ENCODE measurements around the gene PTDSS2.

The PTDSS2 gene

DNA sequence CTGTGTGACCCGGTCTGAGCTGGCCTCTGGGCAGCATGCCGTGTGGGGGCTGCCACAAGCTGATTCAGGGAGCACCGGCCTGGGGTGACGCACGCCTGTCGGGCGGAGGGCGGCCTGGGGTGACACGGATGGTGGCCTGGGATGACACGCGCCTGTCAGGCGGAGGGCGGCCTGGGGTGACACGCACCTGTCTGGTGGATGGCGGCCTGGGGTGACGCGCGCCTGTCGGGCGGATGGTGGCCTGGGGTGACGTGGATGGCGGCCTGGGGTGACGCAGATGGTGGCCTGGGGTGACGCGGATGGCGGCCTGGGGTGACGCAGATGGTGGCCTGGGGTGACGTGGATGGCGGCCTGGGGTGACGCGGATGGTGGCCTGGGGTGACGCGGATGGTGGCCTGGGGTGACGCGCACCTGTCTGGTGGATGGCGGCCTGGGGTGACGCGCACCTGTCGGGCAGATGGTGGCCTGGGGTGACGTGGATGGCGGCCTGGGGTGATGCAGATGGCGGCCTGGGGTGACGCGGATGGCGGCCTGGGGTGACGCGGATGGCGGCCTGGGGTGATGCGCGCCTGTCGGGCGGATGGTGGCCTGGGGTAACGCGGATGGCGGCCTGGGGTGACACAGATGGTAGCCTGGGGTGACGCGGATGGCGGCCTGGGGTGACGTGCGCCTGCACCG lies 21.5 kb downstream of the PTDSS2 start:
- DNase-seq = no peak

DNA sequence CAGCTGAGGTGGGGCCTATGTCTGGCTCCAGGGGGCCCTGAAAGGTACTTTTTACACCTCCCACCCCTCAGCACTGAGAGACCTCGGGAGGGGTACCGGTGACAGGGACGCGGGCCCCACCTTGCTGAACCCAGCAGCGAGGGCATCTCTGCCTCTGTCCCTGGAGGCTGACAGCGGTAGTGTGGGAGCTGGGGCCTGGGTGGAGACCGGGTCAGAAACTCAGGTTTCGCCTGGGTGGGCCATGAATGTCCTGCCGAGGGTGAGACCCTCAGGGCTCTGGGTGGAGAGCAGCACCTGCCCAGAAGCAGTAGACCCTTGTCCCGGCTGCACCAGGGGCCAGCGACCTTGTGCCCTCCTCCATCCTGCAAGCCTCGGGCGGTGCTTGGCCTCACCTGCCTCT lies 22.2 kb downstream of the PTDSS2 start:
- DNase-seq = no peak

DNA sequence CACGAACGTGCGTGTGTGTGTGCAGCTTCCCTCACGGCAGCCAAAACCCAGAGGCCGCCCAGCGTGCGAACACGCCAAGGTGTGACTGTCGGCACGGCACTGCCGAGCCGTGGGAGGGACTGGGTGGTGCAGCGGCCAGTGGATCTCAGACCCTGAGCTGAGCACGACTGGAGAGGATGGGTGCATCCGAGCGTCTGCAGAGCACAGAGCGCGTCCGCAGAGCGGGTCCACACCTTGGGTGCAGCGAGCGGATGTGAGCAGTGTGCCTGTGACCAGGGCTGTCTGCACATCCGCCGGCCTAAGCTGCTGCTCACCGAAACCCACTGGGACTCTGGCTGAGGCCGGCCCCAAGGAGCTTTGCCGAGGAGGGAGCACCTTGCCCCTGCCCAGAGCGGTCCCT lies 22.7 kb downstream of the PTDSS2 start:
- no peak for DNase-seq

DNA sequence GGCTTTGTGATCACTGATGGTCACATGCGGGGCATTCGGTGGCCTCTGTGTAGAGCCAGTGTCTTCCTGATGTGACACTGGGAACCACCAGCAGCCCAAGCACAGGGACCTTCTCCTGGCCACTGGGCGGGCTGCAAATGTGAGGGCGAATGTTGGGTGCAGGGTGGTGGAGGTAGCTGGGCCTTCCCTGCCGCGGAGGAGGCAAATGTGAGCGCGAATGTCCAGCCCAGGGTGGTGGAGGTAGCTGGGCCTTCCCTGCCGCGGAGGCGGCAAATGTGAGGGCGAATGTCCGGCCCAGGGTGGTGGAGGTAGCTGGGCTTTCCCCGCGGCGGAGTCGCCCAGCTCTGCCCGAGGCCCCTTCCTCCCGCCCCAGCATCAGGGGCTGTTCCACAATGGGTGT lies 23.3 kb downstream of the PTDSS2 start:
- no peak for DNase-seq

DNA sequence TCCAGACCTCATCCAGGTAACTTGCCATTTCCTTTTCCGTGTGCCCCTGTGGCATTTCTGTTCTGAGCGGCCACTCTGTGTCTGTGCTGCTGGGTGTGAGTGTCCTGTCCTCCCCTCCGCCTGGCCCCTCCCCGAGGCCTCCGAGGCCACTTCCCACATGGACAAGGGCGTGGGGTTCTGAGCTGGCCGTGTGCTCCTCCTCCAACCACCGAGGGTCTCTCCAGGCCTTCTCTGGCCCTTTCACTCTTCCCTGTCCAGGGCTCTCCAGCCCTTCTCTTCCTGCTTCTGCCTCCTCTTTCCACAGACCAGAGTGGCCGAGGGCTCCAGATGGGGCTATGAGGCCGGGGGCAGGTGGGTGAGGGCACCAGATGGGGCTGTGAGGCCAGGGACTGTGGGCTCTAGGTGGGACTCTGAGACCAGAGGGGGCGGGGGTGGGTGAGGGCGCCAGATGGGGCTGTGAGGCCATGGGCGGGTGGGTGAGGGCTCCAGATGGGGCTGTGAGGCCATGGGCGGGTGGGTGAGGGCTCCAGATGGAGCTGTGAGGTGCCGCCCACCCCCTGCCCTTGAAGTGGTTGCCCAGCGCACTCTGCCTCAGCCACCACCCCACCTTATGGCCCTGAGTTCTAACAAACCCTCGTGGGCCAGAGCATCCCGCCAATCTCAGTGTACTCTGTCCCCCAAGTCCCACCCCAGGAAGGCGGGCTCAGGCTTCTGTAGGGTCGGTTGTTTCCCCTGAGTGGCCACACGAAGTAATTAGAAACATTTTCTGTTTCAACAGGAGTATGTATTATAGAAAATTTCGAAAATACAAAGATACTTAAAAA lies 24.1 kb downstream of the PTDSS2 start:
- no peak for DNase-seq

DNA sequence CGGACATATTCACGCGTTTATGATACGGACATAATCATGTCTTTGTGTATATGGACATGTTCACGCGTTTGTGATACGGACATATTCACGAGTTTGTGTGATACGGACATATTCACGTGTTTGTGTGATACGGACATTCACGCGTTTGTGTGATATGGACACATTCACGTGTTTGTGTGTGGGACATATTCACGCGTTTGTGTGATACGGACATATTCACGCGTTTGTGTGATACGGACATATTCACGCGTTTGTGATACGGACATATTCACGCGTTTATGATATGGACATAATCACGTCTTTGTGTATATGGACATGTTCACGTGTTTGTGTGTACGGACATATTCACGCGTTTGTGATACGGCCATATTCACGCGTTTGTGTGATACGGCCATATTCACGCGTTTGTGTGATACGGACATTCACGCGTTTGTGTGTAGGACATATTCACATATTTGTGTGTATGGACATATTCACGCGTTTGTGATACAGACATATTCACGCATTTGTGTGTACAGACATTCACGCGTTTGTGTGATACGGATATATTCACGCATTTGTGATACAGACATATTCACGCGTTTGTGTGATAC lies 24.9 kb downstream of the PTDSS2 start:
- no peak for DNase-seq

DNA sequence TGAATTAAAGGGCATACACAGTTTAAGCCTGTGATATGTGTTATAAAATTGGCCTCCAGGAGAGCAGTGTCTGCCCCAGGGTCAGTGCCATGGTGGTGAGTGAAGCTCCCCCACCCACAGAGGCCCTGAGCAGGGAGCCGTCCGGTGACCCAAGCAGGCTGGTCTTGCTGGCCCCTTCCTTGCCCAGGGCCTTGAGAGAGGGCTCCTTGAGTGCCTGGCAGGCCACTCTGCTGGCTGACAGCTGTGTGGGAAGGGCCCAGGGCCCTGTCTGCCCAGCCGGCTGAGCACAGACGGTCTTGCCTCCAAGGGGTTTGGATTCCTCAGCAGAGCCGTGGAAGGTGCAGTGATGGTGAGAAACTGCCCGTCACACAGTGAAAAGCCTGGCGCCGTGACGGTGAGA lies 25.9 kb downstream of the PTDSS2 start:
- DNase-seq = no peak

DNA sequence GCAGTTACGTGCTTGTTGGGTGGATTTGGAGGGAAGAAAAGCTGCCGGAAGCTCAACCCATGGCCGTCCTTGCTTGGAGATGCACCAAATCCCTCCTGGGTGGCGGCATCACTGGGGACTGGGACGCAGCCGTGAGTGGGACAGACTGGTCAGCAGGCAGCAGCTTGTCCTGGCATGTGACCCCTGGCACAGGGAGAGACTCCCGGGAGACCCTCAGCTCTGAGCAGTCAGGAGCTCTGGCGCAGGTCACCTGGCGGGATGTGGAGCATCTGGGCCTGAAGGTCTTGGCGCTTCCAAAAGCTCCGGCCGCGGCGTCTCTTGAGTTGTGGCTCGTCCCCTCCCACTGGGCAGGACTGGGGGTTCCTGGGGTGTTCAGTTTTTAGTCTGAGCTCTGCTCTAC lies 26.3 kb downstream of the PTDSS2 start:
- no peak for DNase-seq

DNA sequence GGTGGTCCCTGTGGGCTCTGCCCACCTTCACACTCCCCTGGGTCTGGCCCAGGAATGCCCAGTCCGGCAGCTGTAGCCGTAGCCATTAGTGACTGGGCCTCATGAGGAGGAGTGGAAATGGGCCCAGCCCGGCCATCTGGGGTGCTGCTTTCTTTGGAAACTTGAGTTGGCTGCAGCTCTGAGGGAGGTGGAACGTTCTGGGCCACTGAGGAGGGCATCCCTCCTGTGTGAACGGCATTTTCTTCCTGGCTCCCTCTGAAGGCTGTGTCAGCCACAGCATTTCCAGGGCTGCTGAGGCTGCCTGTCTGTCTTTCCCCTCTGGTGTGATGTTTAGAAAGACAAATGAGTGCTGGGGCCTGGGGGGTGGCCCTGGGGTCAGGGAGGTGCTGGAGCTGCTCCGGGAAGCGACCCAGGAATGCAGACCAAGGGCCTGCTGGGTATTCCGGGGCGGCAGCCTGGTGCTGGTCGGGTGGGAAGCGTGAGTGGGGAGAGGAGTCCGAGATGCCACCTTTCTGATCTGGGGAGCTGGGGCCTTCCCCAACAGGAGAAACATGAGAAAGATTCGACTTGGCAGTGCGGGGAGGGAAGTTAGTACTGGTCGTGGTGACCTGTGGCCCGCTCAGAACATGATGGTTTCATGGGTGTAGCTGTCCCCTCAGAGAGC lies 27.1 kb downstream of the PTDSS2 start:
- DNase-seq = no peak

DNA sequence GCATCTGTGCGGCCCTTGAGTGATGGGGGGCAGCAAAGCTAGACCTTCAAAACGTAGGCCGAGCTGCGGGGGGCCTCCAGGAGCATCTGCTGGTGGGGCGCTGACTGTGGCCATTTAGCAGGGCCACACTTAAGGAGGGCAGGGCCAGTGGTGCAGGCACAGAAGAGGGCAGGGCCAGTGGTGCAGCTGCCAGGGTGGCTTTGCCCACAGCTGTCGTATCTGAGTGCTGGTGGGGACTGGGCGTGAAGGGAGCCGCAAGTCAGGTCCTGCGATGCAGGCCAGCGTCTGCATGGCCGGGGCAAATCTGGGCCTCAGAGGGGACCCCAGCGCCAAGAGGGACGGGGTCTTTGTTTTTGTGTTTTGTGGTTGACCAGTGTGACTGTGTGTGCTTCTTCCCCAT lies 29.2 kb downstream of the PTDSS2 start:
- no peak for DNase-seq

DNA sequence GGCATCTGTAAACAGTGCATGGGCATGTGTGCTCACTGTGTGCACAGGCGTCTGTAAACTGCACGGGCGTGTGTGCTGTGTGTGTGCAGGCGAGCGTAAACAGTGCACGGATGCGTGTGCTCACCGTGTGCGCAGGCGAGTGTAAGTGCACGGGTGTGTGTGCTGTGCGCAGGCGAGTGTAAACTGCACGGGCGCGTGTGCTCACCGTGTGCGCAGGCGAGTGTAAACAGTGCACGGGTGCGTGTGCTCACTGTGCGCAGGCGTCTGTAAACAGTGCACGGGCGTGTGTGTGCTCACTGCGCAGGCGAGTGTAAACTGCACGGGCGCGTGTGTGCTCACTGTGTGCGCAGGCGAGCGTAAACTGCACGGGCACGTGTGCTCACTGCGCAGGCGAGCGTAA lies 34.5 kb downstream of the PTDSS2 start:
- no peak for DNase-seq

DNA sequence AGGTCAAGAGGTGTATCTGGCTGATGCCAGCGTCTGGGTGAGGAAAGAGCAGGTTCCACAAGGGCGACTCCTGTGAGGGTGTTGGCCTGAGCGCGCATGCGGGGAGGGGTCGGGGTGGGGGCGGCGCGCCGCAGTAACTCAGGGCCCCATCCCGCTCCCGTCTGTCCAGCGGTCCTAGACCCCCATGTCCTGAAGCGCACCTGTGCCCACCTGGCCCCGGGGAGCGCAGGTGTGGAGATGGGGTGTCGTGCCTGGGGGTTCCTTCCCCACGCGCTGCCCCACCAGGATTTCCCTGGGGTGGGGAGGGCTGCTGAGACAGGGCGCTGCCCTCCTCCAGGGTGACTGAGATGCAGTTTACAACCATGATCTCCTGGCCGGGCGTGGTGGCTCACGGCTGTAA lies 36.1 kb downstream of the PTDSS2 start:
- no peak for DNase-seq

DNA sequence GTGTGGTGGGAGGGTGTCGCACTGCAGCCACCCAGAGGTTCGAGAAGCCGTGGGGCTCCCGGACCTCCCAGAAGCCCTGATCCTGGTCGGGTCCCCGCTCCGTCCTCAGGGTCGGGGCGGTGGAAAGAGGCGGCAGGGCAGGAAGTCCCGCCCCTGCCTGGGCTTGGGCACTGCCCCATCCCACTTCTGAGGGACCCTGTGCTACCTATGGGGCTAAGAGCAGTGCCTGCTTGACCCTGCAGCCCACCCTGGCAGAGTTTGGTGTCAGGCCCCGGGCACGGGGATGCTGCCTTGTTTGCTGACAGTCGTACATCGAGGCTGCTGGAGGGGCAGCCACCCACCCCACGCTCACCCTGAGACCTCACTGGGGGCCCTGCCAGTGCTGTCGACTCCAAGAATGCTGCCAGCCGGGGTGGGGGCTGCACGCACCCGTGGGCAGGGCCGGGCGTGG lies 37.5 kb downstream of the PTDSS2 start:
- DNase-seq = no peak

DNA sequence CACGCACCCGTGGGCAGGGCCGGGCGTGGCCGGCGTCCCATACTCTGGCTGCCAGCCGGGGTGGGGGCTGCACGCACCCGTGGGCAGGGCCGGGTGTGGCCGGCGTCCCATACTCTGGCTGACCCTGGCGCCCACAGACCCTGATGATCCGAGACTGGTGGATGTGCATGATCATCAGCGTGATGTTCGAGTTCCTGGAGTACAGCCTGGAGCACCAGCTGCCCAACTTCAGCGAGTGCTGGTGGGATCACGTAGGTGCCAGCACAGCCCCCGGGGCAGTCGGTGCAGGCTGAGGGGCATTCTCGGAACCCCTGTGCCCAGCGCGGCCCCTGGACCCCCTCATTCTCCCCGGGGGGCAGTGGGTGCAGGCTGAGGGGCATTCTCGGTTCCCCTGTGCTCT lies 38.0 kb downstream of the PTDSS2 start:
- no peak for DNase-seq

DNA sequence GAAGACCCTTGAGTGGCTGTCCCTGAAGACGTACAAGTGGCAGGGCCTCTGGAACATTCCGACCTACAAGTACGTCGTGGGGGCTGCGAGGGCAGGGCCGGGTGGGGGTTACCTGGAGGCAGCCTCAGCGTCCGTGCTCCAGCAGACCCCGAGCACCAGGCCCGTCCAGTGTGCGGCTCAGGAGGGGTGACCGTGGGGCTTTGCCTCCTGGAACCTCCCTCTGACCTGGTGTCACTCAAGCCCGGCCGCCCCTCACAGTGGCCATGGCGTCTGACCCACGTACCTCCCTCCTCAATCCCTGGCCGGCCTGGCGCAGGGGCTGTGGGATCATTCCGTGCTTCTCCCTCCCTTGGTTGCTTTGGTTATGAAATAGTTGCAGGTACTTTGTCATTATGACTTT lies 38.5 kb downstream of the PTDSS2 start:
- DNase-seq = no peak

DNA sequence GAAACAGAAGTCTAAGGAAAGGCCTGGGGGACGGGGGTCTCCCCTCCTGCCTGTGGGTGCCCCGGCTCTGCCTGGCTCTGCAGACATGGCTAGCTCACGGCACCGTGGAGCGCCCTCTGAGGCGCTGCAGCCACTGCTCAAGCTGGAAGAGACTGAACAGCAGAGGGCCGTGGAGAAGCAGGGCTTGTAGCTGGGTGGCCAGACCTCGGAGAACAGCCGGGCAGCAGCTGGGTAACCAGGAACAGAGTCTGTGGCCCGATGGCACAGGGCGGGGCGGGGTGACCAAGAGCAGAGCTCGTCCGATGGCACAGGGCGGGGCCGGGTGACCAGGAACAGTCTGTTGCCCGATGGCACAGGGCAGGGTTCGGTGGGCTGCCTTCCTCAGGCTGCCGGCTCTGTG lies 38.9 kb downstream of the PTDSS2 start:
- DNase-seq = no peak

DNA sequence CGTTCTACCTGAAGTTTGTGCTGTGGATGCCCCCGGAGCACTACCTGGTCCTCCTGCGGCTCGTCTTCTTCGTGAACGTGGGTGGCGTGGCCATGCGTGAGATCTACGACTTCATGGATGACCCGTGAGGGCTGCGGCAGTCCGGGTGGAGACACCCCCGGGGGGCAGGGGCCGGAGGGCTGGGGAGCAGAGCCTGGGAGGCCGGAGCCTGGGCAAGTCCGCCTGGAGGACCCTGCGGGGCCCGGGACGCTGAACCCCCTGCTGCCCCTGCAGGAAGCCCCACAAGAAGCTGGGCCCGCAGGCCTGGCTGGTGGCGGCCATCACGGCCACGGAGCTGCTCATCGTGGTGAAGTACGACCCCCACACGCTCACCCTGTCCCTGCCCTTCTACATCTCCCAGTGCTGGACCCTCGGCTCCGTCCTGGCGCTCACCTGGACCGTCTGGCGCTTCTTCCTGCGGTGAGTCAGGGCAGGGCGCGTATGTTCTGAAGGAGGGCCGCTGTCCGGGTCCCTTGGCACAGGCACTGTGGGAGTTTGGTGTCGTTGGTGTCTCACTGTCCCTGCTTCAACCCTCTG lies 39.6 kb downstream of the PTDSS2 start:
- DNase-seq = no peak

DNA sequence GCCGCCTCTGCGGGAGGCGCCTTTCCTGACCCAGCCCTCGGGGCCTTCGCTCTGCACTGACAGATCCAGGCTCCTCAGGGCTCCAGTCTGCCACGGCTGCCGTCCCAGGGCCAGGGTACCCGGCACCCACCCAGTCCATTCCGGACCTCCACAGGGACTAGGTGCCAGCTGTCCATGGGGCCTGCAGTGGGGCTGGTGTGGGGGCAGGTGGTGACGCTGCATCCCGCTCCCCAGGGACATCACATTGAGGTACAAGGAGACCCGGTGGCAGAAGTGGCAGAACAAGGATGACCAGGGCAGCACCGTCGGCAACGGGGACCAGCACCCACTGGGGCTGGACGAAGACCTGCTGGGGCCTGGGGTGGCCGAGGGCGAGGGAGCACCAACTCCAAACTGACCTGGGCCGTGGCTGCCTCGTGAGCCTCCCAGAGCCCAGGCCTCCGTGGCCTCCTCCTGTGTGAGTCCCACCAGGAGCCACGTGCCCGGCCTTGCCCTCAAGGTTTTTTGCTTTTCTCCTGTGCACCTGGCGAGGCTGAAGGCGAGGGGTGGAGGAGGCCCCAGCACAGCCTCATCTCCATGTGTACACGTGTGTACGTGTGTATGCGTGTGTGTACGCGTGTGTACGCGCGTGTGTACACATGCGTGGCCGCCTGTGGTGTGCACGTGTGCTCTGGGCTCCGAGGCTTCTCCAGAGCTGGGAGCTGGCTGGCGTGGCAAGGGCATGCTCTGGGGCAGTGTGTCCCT lies 40.3 kb downstream of the PTDSS2 start:
- no peak for DNase-seq

DNA sequence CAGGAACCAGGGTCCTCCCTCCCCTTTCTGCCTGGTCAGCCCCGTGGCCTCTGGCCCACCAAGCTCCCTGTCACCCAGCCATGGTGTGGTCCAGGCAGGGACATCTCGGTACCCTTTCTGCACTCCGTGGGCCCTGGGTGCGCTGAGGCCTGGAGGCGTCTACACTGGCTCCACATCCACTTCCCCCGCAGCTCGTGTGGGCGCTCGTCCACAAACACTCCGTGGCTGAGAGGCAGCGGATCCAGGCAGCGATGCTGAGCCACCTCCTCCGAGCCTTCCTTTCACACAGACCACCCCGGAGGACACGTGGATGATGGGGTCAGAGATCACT lies 40.8 kb downstream of the PTDSS2 start:
- DNase-seq = no peak

DNA sequence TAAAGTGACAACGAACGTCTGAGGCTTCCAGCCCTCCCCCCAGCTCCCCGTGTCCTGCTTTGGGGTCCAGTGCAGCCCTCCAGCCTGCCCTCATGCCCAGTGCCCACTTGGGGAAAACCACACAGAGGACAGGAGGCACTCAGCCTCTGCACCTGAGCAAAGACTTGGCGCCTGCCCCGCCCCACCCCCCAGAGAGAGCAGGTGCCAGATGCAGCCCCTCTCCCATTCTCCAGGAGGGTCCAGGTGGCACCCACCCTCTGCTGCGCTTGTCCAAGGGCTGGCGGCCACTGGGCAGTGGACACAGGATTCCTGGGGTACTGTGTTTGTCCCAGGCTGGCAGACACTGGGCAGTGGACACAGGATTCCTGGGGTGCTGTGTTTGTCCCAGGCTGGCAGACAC lies 41.3 kb downstream of the PTDSS2 start:
- no peak for DNase-seq

DNA sequence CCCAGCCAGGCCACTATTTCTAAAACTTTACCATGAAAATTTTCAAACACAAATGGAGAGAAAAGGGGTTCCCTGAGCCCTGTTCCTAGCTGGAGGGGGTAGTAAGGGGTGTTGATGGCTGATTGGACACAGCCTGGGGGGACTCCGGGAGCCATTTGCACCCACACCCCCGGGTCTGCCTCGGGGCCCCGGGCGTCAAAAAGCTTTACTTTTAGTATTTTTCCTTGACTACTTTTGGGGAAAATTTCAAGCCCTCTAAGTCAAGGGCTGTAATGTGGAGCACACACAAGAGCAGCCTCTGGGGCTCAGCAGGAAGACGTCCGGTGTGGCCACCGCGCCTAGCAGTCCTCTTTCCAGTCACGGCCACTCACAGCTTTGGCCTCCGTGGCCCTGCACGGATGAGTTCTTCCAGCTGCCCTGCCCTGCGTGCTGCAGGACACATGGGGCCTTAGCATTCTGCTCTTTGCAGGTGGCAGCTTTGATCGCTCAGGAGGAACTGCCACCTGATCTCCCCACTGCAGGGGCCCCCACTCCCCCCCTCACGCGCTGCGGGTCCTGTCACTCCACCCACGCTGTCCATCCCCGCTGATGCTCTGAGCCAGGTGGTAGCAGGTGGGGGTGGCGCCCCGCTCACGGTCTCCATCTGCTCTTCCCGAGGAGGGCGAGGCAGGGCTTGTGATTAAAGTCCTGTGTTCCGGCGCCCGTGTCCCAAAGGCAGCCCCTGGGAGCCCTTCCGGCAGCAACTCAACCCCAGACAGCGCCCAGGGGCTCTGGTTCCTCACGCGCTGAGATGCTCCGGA lies 42.5 kb downstream of the PTDSS2 start:
- no peak for DNase-seq

All from activated naive CD4-positive, alpha-beta T cell treated with anti-CD3 and anti-CD28 coated beads, Interleukin-2, amount 50 U/mL, for 16 hours (primary cell).